Pulmonary artery endothelial cell (primary cell): ENCODE data around the gene PTPN1. TPM values are rescaled to one million over a fixed set of nuclear protein-coding genes. Genes with fewer than 3 reads are reported as not detected.
"Not testable (repeated sequence)": the region's sequence is repeated elsewhere in the genome, so short reads cannot be mapped to it uniquely, and the experiment has no call there.

ENCODE experiments used
- DNase-seq: peaks from one replicate; pipeline ENCODE4 v3.0.0-alpha.2; 2011; ENCODE audit warnings: low read depth, low spot score
- total RNA-seq: library from RNA; depleted of rRNA; stranded (reverse); fragments of >200 nt; gene quantifications from 2 replicates; pipeline ENCODE4 v1.2.3, GENCODE V29; 2014

PTPN1 gene
- total RNA-seq = 50.9 and 62.8 TPM in 2 replicates

DNA sequence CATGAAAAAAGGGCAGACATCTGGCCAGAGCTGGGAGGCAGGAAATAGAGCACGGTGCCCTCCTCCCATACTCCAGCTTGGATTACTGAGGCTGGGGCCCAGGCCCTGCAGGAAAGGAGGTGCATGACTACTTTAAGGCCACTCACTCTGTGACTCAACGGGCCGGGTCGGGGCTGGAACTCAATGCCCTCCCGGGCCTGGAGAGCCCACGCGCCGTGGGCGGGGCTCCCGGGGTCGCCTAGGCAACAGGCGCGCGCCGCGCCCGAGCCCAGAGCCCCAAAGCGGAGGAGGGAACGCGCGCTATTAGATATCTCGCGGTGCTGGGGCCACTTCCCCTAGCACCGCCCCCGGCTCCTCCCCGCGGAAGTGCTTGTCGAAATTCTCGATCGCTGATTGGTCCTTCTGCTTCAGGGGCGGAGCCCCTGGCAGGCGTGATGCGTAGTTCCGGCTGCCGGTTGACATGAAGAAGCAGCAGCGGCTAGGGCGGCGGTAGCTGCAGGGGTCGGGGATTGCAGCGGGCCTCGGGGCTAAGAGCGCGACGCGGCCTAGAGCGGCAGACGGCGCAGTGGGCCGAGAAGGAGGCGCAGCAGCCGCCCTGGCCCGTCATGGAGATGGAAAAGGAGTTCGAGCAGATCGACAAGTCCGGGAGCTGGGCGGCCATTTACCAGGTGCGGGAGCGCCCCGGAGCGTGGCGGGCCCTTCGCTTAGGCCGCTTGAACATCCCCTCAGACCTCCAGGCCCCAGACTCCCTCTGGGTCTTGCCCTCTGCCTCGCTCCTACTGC, at the start of gene PTPN1:
Gene PTPN1, plus strand, starts transcription at position 461 of the 783 bp plus-strand sequence. Its CDS starts 145 bp downstream, at position 606.
- peak; percentile 93 for DNase-seq

DNA sequence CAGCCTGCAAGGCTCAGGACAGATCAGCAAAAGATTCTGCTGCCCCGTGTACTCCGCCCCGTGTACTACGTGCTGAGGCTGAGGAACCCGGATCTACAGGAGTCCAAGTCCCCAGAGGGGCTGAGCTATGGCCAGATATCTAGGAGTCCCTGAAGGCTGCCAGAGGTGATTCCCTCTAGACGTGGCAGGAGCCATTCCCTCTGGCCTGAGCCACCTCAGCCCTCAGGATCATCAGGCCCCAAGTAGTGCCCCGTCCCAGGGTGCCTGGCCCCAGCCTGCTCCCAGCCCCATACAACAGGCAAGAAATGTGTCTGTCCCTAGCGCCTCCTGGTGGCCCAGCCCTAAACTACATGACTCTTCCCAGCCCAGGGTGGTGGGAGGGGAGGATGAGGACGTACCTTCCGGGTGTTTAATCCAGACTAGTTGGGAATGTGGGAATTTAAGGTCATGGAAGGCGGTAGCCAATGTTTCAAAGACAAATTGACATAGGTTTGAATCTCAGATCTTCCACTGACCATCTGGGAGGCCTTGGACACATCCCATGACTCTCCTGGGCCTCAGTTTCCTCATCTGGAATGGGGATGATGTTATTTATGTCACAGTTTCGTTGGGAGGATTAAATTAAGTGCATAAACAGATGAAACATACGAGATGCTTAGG, 49.4 kb upstream of the PTPN1 start:
- no peak for DNase-seq

DNA sequence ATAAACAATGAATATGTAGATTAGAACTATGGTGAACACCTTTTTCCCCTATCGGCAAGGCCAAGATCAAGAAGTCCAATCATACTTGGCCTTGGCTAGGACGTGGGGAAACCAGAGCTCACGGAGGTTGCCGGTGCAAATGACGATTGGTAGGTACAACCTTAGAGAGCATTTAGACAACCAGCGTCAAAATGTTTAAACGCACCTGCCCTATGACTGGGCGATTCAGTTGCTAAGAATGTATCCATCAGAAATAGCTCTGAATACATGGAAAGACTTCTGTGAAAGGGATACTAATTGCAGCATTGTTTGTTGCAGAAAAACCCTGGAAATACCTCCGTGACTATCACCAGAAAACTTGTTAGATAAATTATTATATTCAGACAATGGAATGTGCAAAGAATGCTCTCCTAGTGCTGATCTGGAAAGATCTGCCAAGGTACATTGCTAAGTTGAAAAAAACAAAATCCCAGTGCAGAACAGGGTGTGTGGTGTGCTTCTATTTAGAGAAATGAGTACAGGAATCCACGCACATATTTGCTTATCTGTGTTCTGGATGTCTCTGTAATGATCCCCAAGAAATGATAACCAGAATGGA, 48.0 kb upstream of the PTPN1 start:
- DNase-seq = no peak

DNA sequence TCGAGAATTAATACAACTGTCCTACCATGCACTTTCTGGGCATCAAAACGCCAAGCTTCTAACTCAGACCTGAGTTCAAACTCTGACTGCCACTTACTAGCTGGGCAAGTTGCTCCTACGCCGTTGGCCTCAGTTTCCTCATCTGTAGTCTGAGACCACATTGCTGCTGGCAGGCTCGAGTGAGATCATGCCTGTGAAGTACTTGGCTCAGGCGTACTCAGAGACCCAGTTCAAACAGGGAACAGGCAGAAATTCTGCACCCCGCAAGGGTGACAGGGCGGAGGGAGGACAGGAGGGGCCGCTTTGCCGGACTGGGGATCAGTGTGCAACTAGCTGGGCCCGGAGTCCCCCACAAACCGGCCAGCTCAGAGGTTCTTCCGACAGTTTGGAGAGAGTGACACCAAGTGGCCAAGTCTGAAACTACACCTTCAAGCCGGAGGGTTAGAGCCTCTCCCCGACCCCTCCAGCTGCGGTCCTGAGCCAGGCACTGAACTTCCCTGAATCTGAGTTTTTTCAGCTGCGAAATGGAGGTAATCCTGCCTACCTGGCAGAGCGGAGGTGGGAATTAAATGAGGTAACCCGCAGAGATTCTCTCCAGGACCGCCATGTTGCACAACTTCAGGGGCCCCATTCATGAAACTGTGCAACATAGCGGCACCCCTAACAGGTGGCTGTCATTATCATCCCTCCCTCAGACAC, 46.0 kb upstream of the PTPN1 start:
- no peak for DNase-seq

DNA sequence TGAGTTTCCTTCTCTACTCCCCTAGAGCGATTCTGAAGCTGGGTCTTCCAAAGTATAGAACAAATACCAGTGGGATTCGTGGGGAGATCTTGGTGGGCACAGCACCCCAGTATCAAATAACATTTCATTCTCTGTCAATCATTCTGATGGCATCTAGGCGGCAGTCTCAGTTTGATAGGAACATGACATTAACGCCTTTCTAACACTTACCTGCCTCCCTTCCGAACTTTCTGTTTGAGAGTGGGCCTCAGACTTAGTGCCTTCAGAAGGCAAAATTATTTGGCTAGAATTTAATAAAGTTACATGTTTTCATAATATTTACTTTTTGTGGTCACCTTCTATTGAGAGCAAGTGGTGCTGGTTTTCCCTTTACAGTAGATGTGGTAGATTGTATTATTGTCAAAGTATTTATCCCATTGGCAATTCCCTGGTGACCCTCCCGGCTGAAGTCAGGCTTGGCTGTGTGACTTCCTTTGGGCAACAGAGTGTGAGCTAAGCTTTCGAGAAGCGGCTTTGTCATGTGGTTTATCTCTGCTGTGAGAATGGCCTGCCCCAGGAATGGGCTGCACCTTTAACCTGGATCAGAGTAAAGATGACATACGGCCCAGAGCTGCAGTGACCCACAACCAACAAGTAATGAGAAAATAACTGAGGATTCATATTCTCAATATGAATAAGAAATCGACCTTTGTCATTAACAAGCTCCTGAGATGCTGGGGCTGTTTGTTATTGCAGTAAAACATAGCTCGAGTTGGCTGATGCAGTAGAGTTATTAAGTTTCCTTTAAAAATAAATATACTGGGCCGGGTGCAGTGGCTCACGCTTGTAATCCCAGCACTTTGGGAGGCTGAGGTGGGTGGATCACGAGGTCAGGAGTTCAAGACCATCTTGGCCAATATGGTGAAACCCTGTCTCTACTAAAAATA, 45.2 kb upstream of the PTPN1 start:
- DNase-seq = no peak

DNA sequence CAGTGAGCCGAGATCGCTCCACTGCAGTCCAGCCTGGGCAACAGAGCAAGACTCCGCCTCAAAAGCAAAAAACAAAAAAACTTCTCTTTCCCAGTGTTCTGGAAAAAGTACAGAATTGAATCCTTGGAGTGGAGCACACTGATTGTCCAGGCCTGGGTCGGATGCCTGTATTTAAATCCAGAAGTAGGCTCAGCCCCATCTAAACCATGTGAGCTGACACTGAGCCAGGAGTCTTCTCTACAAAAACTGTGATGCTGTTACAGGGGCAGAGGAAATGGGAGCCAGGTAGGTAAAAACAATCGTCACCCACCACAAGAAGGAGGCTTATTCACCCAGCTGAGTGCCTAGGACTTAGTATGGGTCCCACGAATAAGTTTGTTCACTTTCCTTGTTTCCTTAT, 43.0 kb upstream of the PTPN1 start:
- no peak for DNase-seq

DNA sequence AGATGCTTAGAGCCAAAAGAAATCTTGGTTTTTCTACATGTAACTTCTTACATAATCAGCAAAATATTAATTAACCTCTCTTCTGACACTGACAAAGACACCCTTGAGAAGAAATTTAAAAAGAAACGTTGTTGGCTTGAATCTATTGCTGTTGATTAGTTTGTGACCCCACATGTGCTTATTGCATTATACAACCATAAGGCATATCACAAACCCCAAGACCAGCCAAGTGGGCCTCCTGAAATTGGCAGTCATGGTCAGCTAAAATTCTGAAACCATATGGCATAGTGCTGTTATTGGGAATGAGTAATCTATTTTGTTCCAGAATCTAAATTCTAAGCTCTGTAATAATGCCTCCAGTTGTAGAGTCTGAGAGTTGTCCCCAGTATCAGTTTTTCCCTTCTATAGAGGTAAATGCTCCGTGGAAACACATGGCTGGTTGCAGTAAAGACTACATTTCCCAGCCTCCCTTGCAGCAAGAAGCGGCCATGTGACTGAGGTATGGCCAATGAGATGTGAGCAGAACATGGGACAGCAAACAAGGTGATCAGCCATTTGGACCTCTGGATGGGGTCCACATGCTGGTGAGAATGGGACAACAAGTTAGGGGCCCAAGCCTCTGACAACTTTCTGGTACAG, 42.3 kb upstream of the PTPN1 start:
- DNase-seq = no peak

DNA sequence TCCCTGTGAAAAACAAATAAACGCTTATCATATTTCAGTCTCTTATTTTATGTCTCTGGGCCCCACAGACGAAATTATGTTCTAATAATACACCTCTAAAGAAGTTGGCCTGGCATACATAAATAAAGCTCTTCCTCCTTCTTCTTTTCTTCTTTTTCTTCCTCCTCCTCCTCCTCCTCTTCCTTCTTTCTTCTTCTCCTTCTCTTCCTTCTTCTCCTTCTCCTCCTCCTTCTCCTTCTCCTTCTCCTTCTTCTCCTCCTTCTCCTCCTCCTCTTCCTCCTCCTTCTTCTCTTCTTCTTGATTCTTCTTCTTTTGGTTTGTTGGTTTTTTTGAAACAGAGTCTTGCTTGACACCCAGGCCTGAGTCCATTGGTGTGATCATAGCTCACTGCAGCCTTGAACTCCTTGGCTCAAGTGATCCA, 41.8 kb upstream of the PTPN1 start:
- DNase-seq = no peak

DNA sequence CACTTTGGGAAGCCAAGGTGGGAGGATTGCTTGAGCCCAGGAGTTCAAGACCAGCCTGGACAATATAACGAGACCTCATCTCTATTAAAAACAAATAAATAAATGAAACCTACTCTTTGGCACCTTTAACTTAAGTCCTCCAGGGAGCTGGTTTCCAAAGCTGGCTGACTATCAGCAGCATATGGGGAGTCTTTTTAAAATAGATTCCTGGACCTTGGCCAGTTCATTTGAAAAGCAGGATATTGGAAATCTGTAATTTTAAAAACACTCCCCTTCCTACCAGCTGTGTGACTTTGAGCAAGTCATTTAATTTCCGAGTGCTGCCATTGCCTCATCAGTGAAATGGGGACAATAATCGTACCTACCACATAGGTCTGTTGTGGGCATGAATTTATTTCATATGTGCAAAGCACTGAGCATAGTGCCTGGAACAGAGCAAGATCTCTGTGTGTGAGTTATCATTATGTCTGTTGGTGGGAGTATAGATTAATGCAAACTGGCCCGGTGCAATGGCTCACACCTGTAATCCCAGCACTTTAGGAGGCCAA, 40.9 kb upstream of the PTPN1 start:
- DNase-seq = no peak

DNA sequence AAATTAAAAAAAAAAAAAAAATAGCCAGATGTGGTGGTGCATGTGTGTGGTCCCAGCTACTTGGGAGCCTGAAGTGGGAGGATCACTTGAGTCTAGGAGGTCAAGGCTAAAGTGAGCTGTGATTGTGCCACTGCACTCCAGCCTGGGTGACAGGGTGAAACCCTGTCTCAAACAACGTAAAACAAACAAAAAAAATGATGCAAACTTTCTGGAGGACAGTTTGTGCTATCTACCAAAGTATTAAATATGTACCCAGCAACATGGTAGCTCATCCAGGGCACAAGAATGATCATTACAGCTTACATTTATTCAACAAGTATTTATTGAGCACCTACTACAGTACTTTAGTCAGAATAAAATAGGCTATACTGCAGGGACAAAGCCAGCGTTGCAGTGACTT, 40.4 kb upstream of the PTPN1 start:
- no peak for DNase-seq

DNA sequence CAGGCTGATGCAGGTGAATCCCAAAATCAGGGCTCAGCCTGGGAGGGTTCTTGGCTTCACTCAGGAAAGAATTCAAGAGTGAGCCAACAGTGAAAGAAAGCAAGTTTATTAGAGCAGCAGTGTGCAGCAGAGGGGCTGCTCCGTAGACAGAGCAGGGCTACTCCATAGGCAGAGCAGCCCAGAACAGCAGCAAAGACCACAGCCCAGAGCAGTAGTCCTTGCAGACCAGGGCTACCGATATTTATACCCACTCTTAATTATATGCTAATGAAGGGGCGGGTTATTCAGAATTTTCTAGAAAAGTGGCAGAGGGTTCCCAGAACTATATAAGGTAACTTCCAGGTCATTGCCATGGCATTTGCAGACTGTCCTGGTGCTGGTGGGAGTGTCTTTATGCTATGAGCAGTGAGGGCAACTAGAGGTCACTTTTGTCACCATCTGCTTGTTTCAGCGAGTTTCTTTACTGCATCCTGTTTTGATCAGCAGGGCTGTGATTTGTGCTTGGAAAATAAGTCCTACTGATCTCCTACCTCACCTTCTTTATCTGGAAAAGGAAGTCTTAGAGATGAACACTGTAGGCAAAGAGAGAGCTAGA, 39.8 kb upstream of the PTPN1 start:
- no peak for DNase-seq

DNA sequence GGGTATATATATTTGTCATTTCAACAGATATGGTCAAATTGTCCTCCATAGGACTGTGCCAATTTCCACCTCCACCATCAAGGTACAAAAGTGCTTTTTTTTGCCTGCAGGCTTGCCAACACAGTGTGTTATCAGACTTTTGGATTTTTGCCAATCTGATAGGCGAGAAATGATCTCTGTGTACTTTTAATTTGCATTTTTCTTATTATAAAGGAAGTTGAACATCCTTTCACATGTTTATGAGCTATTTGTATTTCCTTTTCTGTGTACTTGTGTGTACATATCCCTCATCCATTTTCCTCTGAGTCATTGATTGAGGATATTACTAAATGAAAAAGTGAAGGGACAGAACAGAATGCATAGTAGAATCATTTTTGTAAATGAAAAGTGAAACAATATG, 39.0 kb upstream of the PTPN1 start:
- no peak for DNase-seq

DNA sequence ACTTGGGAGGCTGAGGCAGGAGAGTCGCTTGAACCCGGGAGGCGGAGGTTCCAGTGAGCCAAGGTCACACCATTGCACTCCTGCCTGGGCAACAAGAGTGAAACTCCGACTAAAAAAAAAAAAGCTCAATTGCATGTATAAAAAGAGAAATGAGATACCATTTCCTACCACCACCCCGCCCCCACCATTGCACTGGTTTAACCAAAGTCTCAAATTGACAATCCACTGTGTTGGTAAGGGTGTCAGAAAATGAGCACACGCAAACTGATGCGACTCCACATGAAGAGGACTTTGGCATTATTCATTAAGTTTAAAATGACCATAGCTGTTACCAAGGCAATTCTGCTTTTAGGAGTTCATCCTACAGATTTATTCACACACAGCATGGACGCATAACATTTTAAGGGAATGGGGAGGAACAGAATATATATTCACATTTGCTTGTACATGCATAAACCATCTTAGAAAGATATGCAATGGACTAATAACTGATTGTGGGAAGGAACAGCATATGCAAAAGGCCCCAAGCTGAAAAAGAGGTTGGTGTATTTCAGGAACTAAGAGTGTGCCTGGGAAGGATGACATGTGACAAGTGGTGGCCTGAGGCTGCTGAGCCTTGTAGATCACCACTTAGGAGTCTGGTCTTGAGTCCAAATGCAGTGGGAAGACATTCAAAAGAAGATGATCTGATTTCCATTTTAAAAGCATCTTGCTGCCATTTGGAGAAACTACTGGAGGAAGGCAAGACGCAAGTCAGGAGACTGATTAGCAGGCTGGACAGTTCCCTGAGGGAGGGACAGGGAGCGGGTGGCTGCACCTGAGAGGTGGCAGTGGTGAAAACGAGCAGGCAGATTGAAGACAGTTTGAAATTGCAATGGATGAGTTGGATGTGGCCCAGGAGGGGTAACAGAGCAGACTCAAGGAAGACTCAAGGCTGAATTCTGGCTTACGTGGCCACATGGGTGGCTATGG, 37.2 kb upstream of the PTPN1 start:
- no peak for DNase-seq

DNA sequence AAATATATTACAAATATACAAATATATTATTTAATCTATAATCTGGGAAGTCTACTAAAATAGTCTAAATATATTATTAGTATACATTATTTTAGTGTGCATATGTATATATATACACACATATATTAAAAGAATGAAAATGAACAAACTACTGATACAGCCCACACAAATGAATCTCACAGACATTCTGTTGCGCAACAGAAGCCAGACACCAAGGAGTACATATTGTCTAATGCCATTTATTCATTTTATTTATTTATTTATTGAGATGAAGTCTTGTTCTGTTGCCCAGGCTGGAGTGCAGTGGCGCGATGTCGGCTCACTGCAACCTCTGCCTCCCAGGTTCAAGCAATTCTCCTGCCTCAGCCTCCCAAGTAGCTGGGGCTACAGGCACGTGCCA, 35.8 kb upstream of the PTPN1 start:
- not testable (repeated sequence) for DNase-seq

DNA sequence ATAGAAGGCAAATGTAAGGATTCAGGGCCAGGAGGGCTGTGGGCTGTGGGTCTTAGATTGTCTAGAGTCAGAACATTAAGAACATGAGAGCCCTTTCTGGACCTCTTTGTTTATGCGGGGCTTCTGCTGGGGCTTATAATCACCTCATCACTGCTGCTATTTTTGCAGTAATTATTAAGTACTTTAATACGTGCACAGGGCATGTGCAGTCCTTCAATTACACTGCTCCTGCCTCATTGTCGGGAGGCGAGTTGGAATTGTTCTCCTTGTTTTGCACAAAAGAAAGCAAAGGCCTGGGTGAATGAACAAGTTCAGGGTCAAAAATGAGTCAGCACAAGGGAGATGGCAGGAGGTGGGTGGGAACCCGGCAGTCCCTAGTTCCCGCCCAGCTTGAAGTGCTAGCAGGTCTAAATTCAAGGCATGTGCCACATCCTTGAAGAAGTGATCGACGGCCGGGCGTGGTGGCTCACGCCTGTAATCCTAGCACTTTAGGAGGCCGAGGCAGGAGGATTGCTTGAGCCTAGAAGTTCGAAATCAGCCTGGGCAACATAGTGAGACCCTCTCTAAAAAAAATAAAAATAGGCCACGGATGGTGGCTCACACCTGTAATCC, 34.4 kb upstream of the PTPN1 start:
- DNase-seq = no peak

DNA sequence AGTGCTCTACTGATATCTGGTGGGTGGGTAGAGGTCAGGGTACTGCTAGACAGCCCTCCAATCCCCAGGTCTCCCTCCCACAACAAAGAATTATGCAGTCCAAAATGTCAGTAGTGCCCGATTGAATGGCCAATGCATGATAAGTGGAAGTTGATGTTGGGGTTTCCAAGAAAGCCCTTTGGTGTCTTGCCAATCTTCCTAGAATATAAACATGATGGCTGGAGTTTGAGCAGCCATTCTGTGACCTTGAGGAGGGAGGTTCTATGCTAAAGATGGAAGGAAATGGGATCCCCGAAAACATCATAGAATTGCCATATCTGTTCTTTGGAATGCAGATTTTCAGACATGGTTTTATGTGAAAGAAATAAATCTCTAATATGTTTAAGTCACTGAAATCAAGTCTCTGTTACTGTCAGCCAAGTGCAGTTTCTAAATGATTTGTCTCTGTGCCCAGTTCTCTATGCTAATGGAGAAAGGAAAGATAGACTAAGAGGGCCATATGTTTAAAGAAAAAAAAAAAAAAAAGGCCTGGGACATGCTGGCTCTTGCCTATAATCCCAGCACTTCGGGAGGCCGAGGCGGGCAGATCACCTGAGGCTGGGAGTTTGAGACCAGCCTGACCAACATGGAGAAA, 32.8 kb upstream of the PTPN1 start:
- no peak for DNase-seq

DNA sequence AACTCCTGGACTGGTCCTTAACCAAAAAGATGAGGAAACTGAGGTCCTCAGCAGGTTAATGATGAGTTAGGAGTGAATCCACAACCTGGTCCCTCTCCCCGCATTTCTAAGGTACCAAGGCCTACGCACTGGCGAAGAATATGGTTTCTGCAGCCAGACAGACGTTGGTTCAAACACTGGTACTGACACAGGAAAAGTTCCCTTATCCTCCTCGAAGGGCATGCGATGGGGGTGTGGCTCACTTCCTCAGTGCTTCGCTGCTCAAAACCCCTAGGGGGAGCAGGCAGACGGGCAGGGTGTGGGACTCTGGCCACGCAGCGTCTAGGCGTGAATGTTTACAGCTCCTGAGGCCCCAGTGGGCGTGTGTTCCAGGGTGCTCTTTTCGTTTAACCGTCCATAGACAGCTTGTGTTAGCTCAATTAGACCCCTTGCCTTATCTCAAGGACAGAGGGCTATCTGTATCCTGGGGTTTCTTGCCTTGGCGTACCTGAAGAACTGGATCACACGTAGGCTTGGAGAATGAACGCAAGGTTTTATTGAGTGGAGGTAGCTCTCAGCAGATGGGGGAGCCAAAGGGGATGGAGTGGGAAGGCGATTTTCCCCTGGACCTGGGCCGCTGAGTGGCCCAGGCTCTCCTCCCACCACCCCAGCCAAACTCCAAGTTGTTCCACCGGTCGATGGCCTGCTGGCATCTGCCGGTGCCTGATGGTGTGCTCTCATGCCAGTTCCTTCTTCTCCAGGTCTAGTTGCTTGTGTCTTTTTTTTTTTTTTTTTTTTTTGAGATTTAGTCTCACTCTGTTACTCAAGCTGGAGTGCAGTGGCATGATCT, 31.8 kb upstream of the PTPN1 start:
- no peak for DNase-seq
